H9 (cell line): ENCODE measurements around the gene SDK2. TPM values are rescaled to one million over a fixed set of nuclear protein-coding genes. Genes with fewer than 3 reads are reported as not detected.

Experiments used
- DNase-seq: peaks from one replicate; pipeline ENCODE4 v3.0.0-alpha.2; 2017
- H2AFZ ChIP-seq: one replicate; pipeline ENCODE4 v1.6.1; 2013; ENCODE audit warnings: mild to moderate bottlenecking, low read length, control low read depth, moderate library complexity
- H2AK5ac ChIP-seq: 2 replicates; pipeline ENCODE4 v1.6.1; 2013; ENCODE audit warnings: low read length, control low read depth, mixed read lengths; ENCODE audit not compliant: insufficient read length
- H2BK120ac ChIP-seq: one replicate; pipeline ENCODE4 v1.6.1; 2013; ENCODE audit warnings: low read depth, mild to moderate bottlenecking, low read length, control low read depth, inconsistent platforms; ENCODE audit not compliant: poor library complexity, severe bottlenecking
- H2BK12ac ChIP-seq: 2 replicates; pipeline ENCODE4 v1.6.1; 2013; ENCODE audit warnings: low read length, control low read depth, mixed read lengths, low read depth; ENCODE audit not compliant: insufficient read length
- H2BK15ac ChIP-seq: 2 replicates; pipeline ENCODE4 v1.6.1; 2013; ENCODE audit warnings: low read depth, low read length, control low read depth
- H2BK20ac ChIP-seq: one replicate; pipeline ENCODE4 v1.6.1; 2013; ENCODE audit warnings: low read depth, mild to moderate bottlenecking, low read length, control low read depth, inconsistent platforms; ENCODE audit not compliant: poor library complexity, severe bottlenecking
- H2BK5ac ChIP-seq: 2 replicates; pipeline ENCODE4 v1.6.1; 2013; ENCODE audit warnings: low read length, control low read depth, mixed read lengths; ENCODE audit not compliant: insufficient read length
- H3K14ac ChIP-seq: 2 replicates; pipeline ENCODE4 v1.6.1; 2013; ENCODE audit warnings: low read length, control low read depth; ENCODE audit not compliant: insufficient read depth
- H3K18ac ChIP-seq: 2 replicates; pipeline ENCODE4 v1.6.1; 2013; ENCODE audit warnings: low read depth, mild to moderate bottlenecking, mixed read lengths, low read length, control low read depth; ENCODE audit not compliant: insufficient read length
- H3K23ac ChIP-seq: 2 replicates; pipeline ENCODE4 v1.6.1; 2013; ENCODE audit warnings: low read length, control low read depth, mixed read lengths, low read depth; ENCODE audit not compliant: insufficient read length
- H3K23me2 ChIP-seq: 2 replicates; pipeline ENCODE4 v1.6.1; 2013; ENCODE audit warnings: low read depth, mild to moderate bottlenecking, mixed read lengths, low read length, control low read depth; ENCODE audit not compliant: insufficient read length, poor library complexity, severe bottlenecking
- H3K27ac ChIP-seq: 2 replicates; pipeline ENCODE4 v1.5.1; 2013; ENCODE audit warnings: low read length, control low read depth, mixed read lengths, low read depth; ENCODE audit not compliant: insufficient read length
- H3K27me3 ChIP-seq: 2 replicates; pipeline ENCODE4 v1.6.1; 2013; ENCODE audit warnings: low read length, control low read depth, inconsistent platforms; ENCODE audit not compliant: insufficient read depth
- H3K4ac ChIP-seq: 2 replicates; pipeline ENCODE4 v1.6.1; 2013; ENCODE audit warnings: low read depth, mild to moderate bottlenecking, control low read depth, inconsistent platforms, low read length, moderate library complexity
- H3K4me1 ChIP-seq: 2 replicates; pipeline ENCODE4 v1.6.1; 2013; ENCODE audit warnings: low read length, control low read depth, inconsistent platforms; ENCODE audit not compliant: insufficient read depth
- H3K4me2 ChIP-seq: 2 replicates; pipeline ENCODE4 v1.6.1; 2013; ENCODE audit warnings: low read length, control low read depth, mixed read lengths; ENCODE audit not compliant: insufficient read length, insufficient read depth
- H3K56ac ChIP-seq: 2 replicates; pipeline ENCODE4 v1.6.1; 2013; ENCODE audit warnings: low read depth, mild to moderate bottlenecking, mixed read lengths, low read length, control low read depth; ENCODE audit not compliant: insufficient read length
- H3K79me1 ChIP-seq: 2 replicates; pipeline ENCODE4 v1.6.1; 2013; ENCODE audit warnings: low read depth, mild to moderate bottlenecking, moderate library complexity, low read length, control low read depth, inconsistent platforms; ENCODE audit not compliant: insufficient read depth, poor library complexity, severe bottlenecking
- H3K79me2 ChIP-seq: 2 replicates; pipeline ENCODE4 v1.6.1; 2013; ENCODE audit warnings: low read length, control low read depth, inconsistent platforms; ENCODE audit not compliant: insufficient read depth
- H3K9ac ChIP-seq: 2 replicates; pipeline ENCODE4 v1.6.1; 2013; ENCODE audit warnings: low read length, control low read depth, mixed read lengths; ENCODE audit not compliant: insufficient read length; ENCODE audit errors: extremely low read depth
- H3K9me3 ChIP-seq: one replicate; pipeline ENCODE4 v1.6.1; 2013; ENCODE audit warnings: low read depth, low read length, inconsistent platforms; ENCODE audit not compliant: control insufficient read depth
- H3T11ph ChIP-seq: one replicate; pipeline ENCODE4 v1.6.1; 2013; ENCODE audit warnings: mild to moderate bottlenecking, low read length, control low read depth, inconsistent platforms
- H4K20me1 ChIP-seq: one replicate; pipeline ENCODE4 v1.6.1; 2013; ENCODE audit not compliant: control insufficient read depth, insufficient read length, insufficient read depth
- H4K5ac ChIP-seq: 2 replicates; pipeline ENCODE4 v1.6.1; 2013; ENCODE audit warnings: low read depth, mild to moderate bottlenecking, mixed read lengths, low read length, control low read depth; ENCODE audit not compliant: insufficient read length
- H4K8ac ChIP-seq: replicated peaks from 2 replicates; pipeline ENCODE4 v1.6.1; 2013; ENCODE audit warnings: low read length, control low read depth, mixed read lengths, low read depth; ENCODE audit not compliant: insufficient read length
- H4K91ac ChIP-seq: 2 replicates; pipeline ENCODE4 v1.6.1; 2013; ENCODE audit warnings: low read depth, mild to moderate bottlenecking, moderate library complexity, mixed read lengths, low read length, control low read depth; ENCODE audit not compliant: insufficient read length
- H3K27ac Mint-ChIP-seq, 3 experiments: 2 replicates in 2 of 3; 3 replicates in 1 of 3; pipeline ENCODE4 v1.8.0; 2020 to 2021; ENCODE audit warnings: mixed read lengths in 3 of 3, mild to moderate bottlenecking in 1 of 3, moderate library complexity in 1 of 3
- H3K27me3 Mint-ChIP-seq: 2 replicates; pipeline ENCODE4 v1.8.0; 2021; ENCODE audit warnings: low read depth, mild to moderate bottlenecking, moderate library complexity, mixed read lengths
- H3K36me3 Mint-ChIP-seq, 3 experiments: 2 replicates in 2 of 3; 3 replicates in 1 of 3; pipeline ENCODE4 v1.8.0; 2020 to 2021; ENCODE audit warnings: low read depth in 3 of 3, mixed read lengths in 3 of 3; ENCODE audit not compliant: insufficient read depth in 1 of 3
- H3K4me1 Mint-ChIP-seq, 2 experiments: 2 replicates each; pipeline ENCODE4 v1.8.0; 2020; ENCODE audit warnings: mixed read lengths in 2 of 2
- H3K4me3 Mint-ChIP-seq, 2 experiments: 2 replicates in 1 of 2; 3 replicates in 1 of 2; pipeline ENCODE4 v1.8.0; 2020 to 2021; ENCODE audit warnings: mild to moderate bottlenecking in 2 of 2, mixed read lengths in 2 of 2, moderate library complexity in 1 of 2
- H3K9me3 Mint-ChIP-seq, 2 experiments: 2 replicates in 1 of 2; 3 replicates in 1 of 2; pipeline ENCODE4 v1.8.0; 2020; ENCODE audit warnings: mild to moderate bottlenecking in 2 of 2, mixed read lengths in 2 of 2, moderate library complexity in 1 of 2
- WGBS: extraction: QIAGEN DNeasy Blood & Tissue Kit; methylation state at CpG from one replicate; pipeline ENCODE4 v1.1.7; 2013; ENCODE audit warnings: missing lambda C conversion rate, low lambda C conversion rate, mixed read lengths; ENCODE audit not compliant: insufficient read length; ENCODE audit errors: extremely low coverage; 5-methylcytosine and 5-hydroxymethylcytosine counted together
- total RNA-seq: library from RNA; stranded (reverse); gene quantifications from 2 replicates; pipeline ENCODE4 v1.2.1, GENCODE V29; 2021
- TF ChIP-seq, protein P1 (sequence below): fragments of 200-600 bp; sonication (generic); conservative IDR thresholded peaks from 3 replicates; pipeline ENCODE4 v1.8.0; 2021; ENCODE audit warnings: antibody characterized with exemption, mild to moderate bottlenecking

The SDK2 gene
- total RNA-seq, 1 experiment from 2014 or later, result 9.1 TPM

DNA sequence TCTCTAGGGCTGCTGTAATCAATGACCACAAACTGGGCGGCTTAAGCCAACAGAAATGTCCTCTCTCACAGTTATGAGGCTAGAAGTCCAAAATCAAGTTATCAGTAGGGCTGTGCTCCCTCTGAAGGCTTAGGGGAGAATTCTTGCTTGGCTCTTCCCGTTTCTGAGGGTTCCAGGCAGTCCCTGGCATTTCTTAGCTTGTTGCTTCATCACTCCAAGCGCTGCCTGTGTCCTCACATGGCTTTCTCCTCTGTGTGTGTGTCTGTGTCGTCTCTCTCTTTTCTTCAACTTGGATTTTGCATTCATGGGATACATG is 318.8 kb downstream of the SDK2 start:
- no CpG with 5 or more reads among the region's 4 CpGs for WGBS
- no peak overlapping the region for H2AFZ ChIP-seq
- no peak overlapping the region for H3K4me2 ChIP-seq

More for the DNA sequence above, 318.8 kb downstream of the SDK2 start:
- Histone ChIP-seq H2AK5ac (no peak overlapping the region), H2BK20ac (no peak overlapping the region), H3K27me3 (no peaks in the 10 kb centered on the region), H3K9me3 (no peaks in the 10 kb centered on the region), H2BK5ac (no peak overlapping the region), H3K9ac (no peak overlapping the region), H3K79me1 (no peaks in the 10 kb centered on the region), H3K23ac (no peak overlapping the region), H3K23me2 (no peaks in the 10 kb centered on the region), H3K4ac (no peak overlapping the region), H3K18ac (no peak overlapping the region), H3K56ac (no peak overlapping the region), H4K20me1 (no peaks in the 10 kb centered on the region), H2BK120ac (no peak overlapping the region), H3K79me2 (no peaks in the 10 kb centered on the region), H2BK12ac (no peak overlapping the region), H3K27ac (no peak overlapping the region), H4K91ac (no peak overlapping the region), H4K5ac (no peak overlapping the region), H2BK15ac (no peak overlapping the region), H3K4me1 (peaks cover 8% of the 10 kb centered on the region; the same call in 1 of the 2 replicates), H4K8ac (no peak overlapping the region), H3T11ph (no peak overlapping the region), H3K14ac (no peak overlapping the region)
- Mint-ChIP-seq H3K9me3 (no peaks in the 10 kb centered on the region), H3K4me1 (peaks cover 26 to 29% of the 10 kb centered on the region in 2 experiments), H3K27me3 (peaks cover 7% of the 10 kb centered on the region), H3K36me3 (no peaks in the 10 kb centered on the region), H3K27ac (no peak overlapping the region), H3K4me3 (no peak overlapping the region)
- no peak for DNase-seq
- TF ChIP-seq, protein P1, sequence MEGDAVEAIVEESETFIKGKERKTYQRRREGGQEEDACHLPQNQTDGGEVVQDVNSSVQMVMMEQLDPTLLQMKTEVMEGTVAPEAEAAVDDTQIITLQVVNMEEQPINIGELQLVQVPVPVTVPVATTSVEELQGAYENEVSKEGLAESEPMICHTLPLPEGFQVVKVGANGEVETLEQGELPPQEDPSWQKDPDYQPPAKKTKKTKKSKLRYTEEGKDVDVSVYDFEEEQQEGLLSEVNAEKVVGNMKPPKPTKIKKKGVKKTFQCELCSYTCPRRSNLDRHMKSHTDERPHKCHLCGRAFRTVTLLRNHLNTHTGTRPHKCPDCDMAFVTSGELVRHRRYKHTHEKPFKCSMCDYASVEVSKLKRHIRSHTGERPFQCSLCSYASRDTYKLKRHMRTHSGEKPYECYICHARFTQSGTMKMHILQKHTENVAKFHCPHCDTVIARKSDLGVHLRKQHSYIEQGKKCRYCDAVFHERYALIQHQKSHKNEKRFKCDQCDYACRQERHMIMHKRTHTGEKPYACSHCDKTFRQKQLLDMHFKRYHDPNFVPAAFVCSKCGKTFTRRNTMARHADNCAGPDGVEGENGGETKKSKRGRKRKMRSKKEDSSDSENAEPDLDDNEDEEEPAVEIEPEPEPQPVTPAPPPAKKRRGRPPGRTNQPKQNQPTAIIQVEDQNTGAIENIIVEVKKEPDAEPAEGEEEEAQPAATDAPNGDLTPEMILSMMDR, result no peak
